ENCODE data around the gene SLN.

SLN gene

DNA sequence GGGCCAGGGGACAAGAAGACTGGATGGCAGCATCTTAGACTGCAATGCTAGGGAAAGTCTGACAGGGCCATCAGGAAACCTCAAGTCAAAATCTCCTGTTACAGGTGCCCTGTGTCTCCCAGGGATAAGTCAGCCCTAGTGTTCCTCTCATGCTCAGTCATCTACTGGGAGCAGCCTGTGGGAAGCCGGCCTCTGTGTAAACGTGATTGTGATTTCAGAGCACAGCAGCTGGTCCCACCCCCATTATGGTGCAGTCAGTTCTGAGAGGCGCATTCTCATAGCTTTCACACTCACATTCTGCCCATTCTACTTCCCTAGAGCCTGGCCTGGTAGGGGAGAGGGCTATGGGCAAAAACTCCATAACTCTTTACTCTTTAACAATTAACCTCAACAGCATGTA is 7.2 kb upstream of the SLN start:
- Histone ChIP-seq H4K8ac (ENCODE audit: low read depth, low read length) (no peak overlapping the region), H3K56ac (ENCODE audit: low read length) (no peak overlapping the region), H2BK5ac (ENCODE audit: low read length) (no peak overlapping the region), H3K23ac (ENCODE audit: low read length) (no peak overlapping the region), H3K9ac (ENCODE audit: low read length) (no peak overlapping the region), H3K27ac (ENCODE audit: low read depth, low read length) (no peak overlapping the region), H3K4me1 (ENCODE audit: control insufficient read depth, low read depth, low read length) (no peaks in the 10 kb centered on the region), H3K4me2 (ENCODE audit: low read length) (no peak overlapping the region), H4K5ac (ENCODE audit: low read length) (no peak overlapping the region), H2AK5ac (ENCODE audit: low read length) (no peak overlapping the region), H3K4me3 (ENCODE audit: low read length) (no peak overlapping the region), H3K79me2 (ENCODE audit: control insufficient read depth, insufficient read depth, low read length) (no peaks in the 10 kb centered on the region), H3K27me3 (ENCODE audit: insufficient read depth, low read length, poor library complexity) (peaks cover 1% of the 10 kb centered on the region), H3K79me1 (ENCODE audit: low read length) (no peaks in the 10 kb centered on the region), H2BK15ac (replicated peaks; ENCODE audit: low read depth) (no peak overlapping the region), H3K4ac (ENCODE audit: low read depth, low read length) (no peak overlapping the region), H2BK120ac (ENCODE audit: low read depth, low read length) (no peak overlapping the region), H3K36me3 (ENCODE audit: control insufficient read depth, insufficient read depth, low read length) (no peaks in the 10 kb centered on the region), H3K18ac (ENCODE audit: low read length) (no peak overlapping the region)
- no CpG with 5 or more reads among the region's 3 CpGs for WGBS (ENCODE audit: extremely low coverage, insufficient coverage, low lambda C conversion rate)
- DNase-seq: no peak

GRCh38 chr11:107716884-107717532 is 5.2 kb upstream of the SLN start:
- Histone ChIP-seq H3K4me3 (ENCODE audit: low read length) (no peak overlapping the region), H3K23ac (ENCODE audit: low read length) (no peak overlapping the region), H3K27me3 (ENCODE audit: insufficient read depth, low read length, poor library complexity) (peaks cover 1% of the 10 kb centered on the region), H2BK120ac (ENCODE audit: low read depth, low read length) (no peak overlapping the region), H4K5ac (ENCODE audit: low read length) (no peak overlapping the region), H3K9ac (ENCODE audit: low read length) (no peak overlapping the region), H2BK5ac (ENCODE audit: low read length) (no peak overlapping the region), H3K79me1 (ENCODE audit: low read length) (no peaks in the 10 kb centered on the region), H3K4me2 (ENCODE audit: low read length) (no peak overlapping the region), H3K79me2 (ENCODE audit: control insufficient read depth, insufficient read depth, low read length) (no peaks in the 10 kb centered on the region), H3K27ac (ENCODE audit: low read depth, low read length) (no peak overlapping the region), H3K4ac (ENCODE audit: low read depth, low read length) (no peak overlapping the region), H2AK5ac (ENCODE audit: low read length) (no peak overlapping the region), H3K18ac (ENCODE audit: low read length) (no peak overlapping the region), H3K4me1 (ENCODE audit: control insufficient read depth, low read depth, low read length) (no peaks in the 10 kb centered on the region), H3K36me3 (ENCODE audit: control insufficient read depth, insufficient read depth, low read length) (no peaks in the 10 kb centered on the region), H2BK15ac (replicated peaks; ENCODE audit: low read depth) (no peak overlapping the region), H4K8ac (ENCODE audit: low read depth, low read length) (no peak overlapping the region), H3K56ac (ENCODE audit: low read length) (no peak overlapping the region)
- DNase-seq: no peak
- no CpG with 5 or more reads among the region's 4 CpGs for WGBS (ENCODE audit: extremely low coverage, insufficient coverage, low lambda C conversion rate)

GRCh38 chr11:107713009-107713408 is 1.2 kb upstream of the SLN start:
- Histone ChIP-seq H2BK120ac (ENCODE audit: low read depth, low read length) (no peak overlapping the region), H3K36me3 (ENCODE audit: control insufficient read depth, insufficient read depth, low read length) (no peaks in the 10 kb centered on the region), H3K23ac (ENCODE audit: low read length) (no peak overlapping the region), H3K79me2 (ENCODE audit: control insufficient read depth, insufficient read depth, low read length) (no peaks in the 10 kb centered on the region), H3K56ac (ENCODE audit: low read length) (no peak overlapping the region), H3K79me1 (ENCODE audit: low read length) (no peaks in the 10 kb centered on the region), H2BK5ac (ENCODE audit: low read length) (no peak overlapping the region), H3K27ac (ENCODE audit: low read depth, low read length) (no peak overlapping the region), H3K4me3 (ENCODE audit: low read length) (no peak overlapping the region), H3K4ac (ENCODE audit: low read depth, low read length) (no peak overlapping the region), H2BK15ac (replicated peaks; ENCODE audit: low read depth) (no peak overlapping the region), H3K4me2 (ENCODE audit: low read length) (no peak overlapping the region), H4K5ac (ENCODE audit: low read length) (no peak overlapping the region), H3K4me1 (ENCODE audit: control insufficient read depth, low read depth, low read length) (no peaks in the 10 kb centered on the region), H3K9ac (ENCODE audit: low read length) (no peak overlapping the region), H3K18ac (ENCODE audit: low read length) (no peak overlapping the region), H3K27me3 (ENCODE audit: insufficient read depth, low read length, poor library complexity) (no peaks in the 10 kb centered on the region), H2AK5ac (ENCODE audit: low read length) (no peak overlapping the region), H4K8ac (ENCODE audit: low read depth, low read length) (no peak overlapping the region)
- no CpG with 5 or more reads among the region's 3 CpGs for whole genome bisulfite sequencing (ENCODE audit: extremely low coverage, insufficient coverage, low lambda C conversion rate)
- DNase-seq: no peak

DNA sequence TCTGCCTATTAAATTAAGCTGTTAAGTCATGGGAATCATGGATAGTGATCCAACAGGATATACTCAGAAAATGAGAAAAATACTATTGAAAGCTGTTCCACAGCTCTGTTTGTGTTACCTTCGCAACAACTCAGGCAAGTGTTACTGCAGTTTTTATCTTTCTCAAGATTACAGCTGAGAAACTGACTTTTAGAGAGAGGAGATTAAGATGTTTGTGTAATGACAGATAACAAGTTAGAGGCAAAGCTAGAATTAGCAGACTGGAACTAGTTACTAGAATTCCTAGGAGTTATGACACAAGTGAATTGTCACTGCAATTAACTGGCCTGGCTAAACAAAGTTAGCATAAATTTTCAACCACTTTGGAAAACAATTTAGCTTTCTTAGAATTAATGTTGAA is 1.6 kb downstream of the SLN start:
- H3K27me3 ChIP-seq (ENCODE audit: insufficient read depth, low read length, poor library complexity): no peaks in the 10 kb centered on the region
- no peaks in the 10 kb centered on the region for H3K79me1 ChIP-seq (ENCODE audit: low read length)
- H3K36me3 ChIP-seq (ENCODE audit: control insufficient read depth, insufficient read depth, low read length): no peaks in the 10 kb centered on the region
- no peaks in the 10 kb centered on the region for H3K4me1 ChIP-seq (ENCODE audit: control insufficient read depth, low read depth, low read length)
- no peak overlapping the region for H4K8ac ChIP-seq (ENCODE audit: low read depth, low read length)
- no peak overlapping the region for H2BK5ac ChIP-seq (ENCODE audit: low read length)
- H2BK15ac ChIP-seq (replicated peaks; ENCODE audit: low read depth): no peak overlapping the region
- no peak overlapping the region for H3K18ac ChIP-seq (ENCODE audit: low read length)
- no peak overlapping the region for H3K4ac ChIP-seq (ENCODE audit: low read depth, low read length)
- H4K5ac ChIP-seq (ENCODE audit: low read length): no peak overlapping the region
- H2AK5ac ChIP-seq (ENCODE audit: low read length): no peak overlapping the region
- H3K4me3 ChIP-seq (ENCODE audit: low read length): no peak overlapping the region
- no peak overlapping the region for H3K27ac ChIP-seq (ENCODE audit: low read depth, low read length)
- no peak overlapping the region for H3K9ac ChIP-seq (ENCODE audit: low read length)
- DNase-seq: peak; percentile 69
- no peak overlapping the region for H2BK120ac ChIP-seq (ENCODE audit: low read depth, low read length)
- no peak overlapping the region for H3K4me2 ChIP-seq (ENCODE audit: low read length)
- no peak overlapping the region for H3K56ac ChIP-seq (ENCODE audit: low read length)
- H3K79me2 ChIP-seq (ENCODE audit: control insufficient read depth, insufficient read depth, low read length): no peaks in the 10 kb centered on the region
- H3K23ac ChIP-seq (ENCODE audit: low read length): no peak overlapping the region
- no CpG with 5 or more reads among the region's 1 CpG for WGBS (ENCODE audit: extremely low coverage, insufficient coverage, low lambda C conversion rate)

- Histone ChIP-seq H3K18ac (ENCODE audit: low read length) (no peak overlapping the region), H3K23ac (ENCODE audit: low read length) (no peak overlapping the region), H4K5ac (ENCODE audit: low read length) (no peak overlapping the region), H2AK5ac (ENCODE audit: low read length) (no peak overlapping the region), H4K8ac (ENCODE audit: low read depth, low read length) (no peak overlapping the region), H2BK120ac (ENCODE audit: low read depth, low read length) (no peak overlapping the region), H3K56ac (ENCODE audit: low read length) (no peak overlapping the region), H3K4me2 (ENCODE audit: low read length) (no peak overlapping the region), H3K4me3 (ENCODE audit: low read length) (no peak overlapping the region), H2BK15ac (replicated peaks; ENCODE audit: low read depth) (no peak overlapping the region), H3K27me3 (ENCODE audit: insufficient read depth, low read length, poor library complexity) (no peaks in the 10 kb centered on the region), H3K9ac (ENCODE audit: low read length) (no peak overlapping the region), H2BK5ac (ENCODE audit: low read length) (no peak overlapping the region), H3K4me1 (ENCODE audit: control insufficient read depth, low read depth, low read length) (no peaks in the 10 kb centered on the region), H3K36me3 (ENCODE audit: control insufficient read depth, insufficient read depth, low read length) (no peaks in the 10 kb centered on the region), H3K4ac (ENCODE audit: low read depth, low read length) (no peak overlapping the region), H3K79me1 (ENCODE audit: low read length) (no peaks in the 10 kb centered on the region), H3K79me2 (ENCODE audit: control insufficient read depth, insufficient read depth, low read length) (no peaks in the 10 kb centered on the region), H3K27ac (ENCODE audit: low read depth, low read length) (no peak overlapping the region)
- no CpG with 5 or more reads among the region's 3 CpGs for WGBS (ENCODE audit: extremely low coverage, insufficient coverage, low lambda C conversion rate)
- no peak for DNase-seq
Measured at GRCh38 chr11:107708792-107709191, 3.1 kb downstream of the SLN start.

GRCh38 chr11:107707807-107708206 is 4.0 kb downstream of the SLN start:
- peak; percentile 67 for DNase-seq
- H3K18ac ChIP-seq (ENCODE audit: low read length): no peak overlapping the region
- H3K27ac ChIP-seq (ENCODE audit: low read depth, low read length): no peak overlapping the region
- no peaks in the 10 kb centered on the region for H3K36me3 ChIP-seq (ENCODE audit: control insufficient read depth, insufficient read depth, low read length)
- no peak overlapping the region for H3K23ac ChIP-seq (ENCODE audit: low read length)
- no peak overlapping the region for H4K5ac ChIP-seq (ENCODE audit: low read length)
- no CpG with 5 or more reads among the region's 4 CpGs for WGBS (ENCODE audit: extremely low coverage, insufficient coverage, low lambda C conversion rate)
- no peak overlapping the region for H2AK5ac ChIP-seq (ENCODE audit: low read length)
- no peak overlapping the region for H3K4ac ChIP-seq (ENCODE audit: low read depth, low read length)
- no peak overlapping the region for H4K8ac ChIP-seq (ENCODE audit: low read depth, low read length)
- no peak overlapping the region for H3K4me3 ChIP-seq (ENCODE audit: low read length)
- no peak overlapping the region for H3K56ac ChIP-seq (ENCODE audit: low read length)
- H3K4me2 ChIP-seq (ENCODE audit: low read length): no peak overlapping the region
- no peaks in the 10 kb centered on the region for H3K27me3 ChIP-seq (ENCODE audit: insufficient read depth, low read length, poor library complexity)
- H3K4me1 ChIP-seq (ENCODE audit: control insufficient read depth, low read depth, low read length): no peaks in the 10 kb centered on the region
- no peak overlapping the region for H3K9ac ChIP-seq (ENCODE audit: low read length)
- H2BK15ac ChIP-seq (replicated peaks; ENCODE audit: low read depth): no peak overlapping the region
- H2BK5ac ChIP-seq (ENCODE audit: low read length): no peak overlapping the region
- no peak overlapping the region for H2BK120ac ChIP-seq (ENCODE audit: low read depth, low read length)
- no peaks in the 10 kb centered on the region for H3K79me2 ChIP-seq (ENCODE audit: control insufficient read depth, insufficient read depth, low read length)
- no peaks in the 10 kb centered on the region for H3K79me1 ChIP-seq (ENCODE audit: low read length)
